ENCODE results near the gene CASP2. TPM values are rescaled to one million over a fixed set of nuclear protein-coding genes. Genes with fewer than 3 reads are reported as not detected.

Gene CASP2
- total RNA-seq, 1 experiment from 2014 or later = 65.3 TPM

DNA sequence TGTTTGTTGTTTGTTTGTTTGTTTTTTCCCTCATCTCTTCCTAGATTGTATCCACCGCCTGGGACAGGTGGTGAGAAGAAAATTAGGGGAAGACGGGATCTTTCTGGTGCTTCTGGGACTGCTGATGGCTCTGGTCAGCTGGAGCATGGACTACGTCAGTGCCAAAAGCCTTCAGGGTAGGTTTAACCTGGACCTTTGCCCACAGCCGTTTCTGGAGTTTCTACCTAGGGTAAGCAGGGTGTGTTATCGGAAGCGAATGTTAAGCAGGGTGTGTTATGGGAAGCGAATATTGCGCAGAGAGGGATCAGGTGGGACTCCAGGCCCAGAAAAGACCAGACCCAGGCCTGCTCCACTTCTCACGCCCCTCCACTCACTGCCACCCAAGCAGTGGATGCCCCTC is 32.5 kb downstream of the CASP2 start:
- Histone ChIP-seq H2BK15ac (ENCODE audit: low read depth, low read length) (no peak overlapping the region), H2BK5ac (ENCODE audit: insufficient read length, low read length) (no peak overlapping the region), H3K4ac (ENCODE audit: low read depth, low read length) (no peak overlapping the region), H3K9me3 (ENCODE audit: control insufficient read depth, low read depth, low read length) (no peaks in the 10 kb centered on the region), H3T11ph (ENCODE audit: low read length) (no peak overlapping the region), H3K27ac (ENCODE audit: insufficient read length, low read depth, low read length) (no peak overlapping the region), H4K20me1 (ENCODE audit: control insufficient read depth, insufficient read depth, insufficient read length) (no peaks in the 10 kb centered on the region), H4K8ac (replicated peaks; ENCODE audit: insufficient read length, low read depth, low read length) (no peak overlapping the region), H2BK120ac (ENCODE audit: low read depth, low read length, poor library complexity, severe bottlenecking) (no peak overlapping the region), H3K27me3 (ENCODE audit: insufficient read depth, low read length) (no peaks in the 10 kb centered on the region), H2BK20ac (ENCODE audit: low read depth, low read length, poor library complexity, severe bottlenecking) (no peak overlapping the region), H3K9ac (ENCODE audit: extremely low read depth, insufficient read length, low read length) (no peak overlapping the region), H3K56ac (ENCODE audit: insufficient read length, low read depth, low read length) (no peak overlapping the region), H3K79me2 (ENCODE audit: insufficient read depth, low read length) (no peaks in the 10 kb centered on the region), H3K23me2 (ENCODE audit: insufficient read length, low read depth, low read length, poor library complexity, severe bottlenecking) (no peaks in the 10 kb centered on the region), H3K18ac (ENCODE audit: insufficient read length, low read depth, low read length) (no peak overlapping the region), H2AFZ (ENCODE audit: low read length) (no peak overlapping the region), H4K5ac (ENCODE audit: insufficient read length, low read depth, low read length) (no peak overlapping the region), H3K4me1 (ENCODE audit: insufficient read depth, low read length) (no peaks in the 10 kb centered on the region), H2AK5ac (ENCODE audit: insufficient read length, low read length) (no peak overlapping the region), H3K14ac (ENCODE audit: insufficient read depth, low read length) (no peak overlapping the region), H3K4me2 (ENCODE audit: insufficient read depth, insufficient read length, low read length) (no peak overlapping the region), H2BK12ac (ENCODE audit: insufficient read length, low read depth, low read length) (no peak overlapping the region), H3K23ac (ENCODE audit: insufficient read length, low read depth, low read length) (no peak overlapping the region), H4K91ac (ENCODE audit: insufficient read length, low read depth, low read length) (no peak overlapping the region), H3K79me1 (ENCODE audit: insufficient read depth, low read depth, low read length, poor library complexity, severe bottlenecking) (no peaks in the 10 kb centered on the region)
- peaks cover 16 to 33% of the 10 kb centered on the region in 2 experiments for H3K4me1 Mint-ChIP-seq
- TF ChIP-seq, protein P1, sequence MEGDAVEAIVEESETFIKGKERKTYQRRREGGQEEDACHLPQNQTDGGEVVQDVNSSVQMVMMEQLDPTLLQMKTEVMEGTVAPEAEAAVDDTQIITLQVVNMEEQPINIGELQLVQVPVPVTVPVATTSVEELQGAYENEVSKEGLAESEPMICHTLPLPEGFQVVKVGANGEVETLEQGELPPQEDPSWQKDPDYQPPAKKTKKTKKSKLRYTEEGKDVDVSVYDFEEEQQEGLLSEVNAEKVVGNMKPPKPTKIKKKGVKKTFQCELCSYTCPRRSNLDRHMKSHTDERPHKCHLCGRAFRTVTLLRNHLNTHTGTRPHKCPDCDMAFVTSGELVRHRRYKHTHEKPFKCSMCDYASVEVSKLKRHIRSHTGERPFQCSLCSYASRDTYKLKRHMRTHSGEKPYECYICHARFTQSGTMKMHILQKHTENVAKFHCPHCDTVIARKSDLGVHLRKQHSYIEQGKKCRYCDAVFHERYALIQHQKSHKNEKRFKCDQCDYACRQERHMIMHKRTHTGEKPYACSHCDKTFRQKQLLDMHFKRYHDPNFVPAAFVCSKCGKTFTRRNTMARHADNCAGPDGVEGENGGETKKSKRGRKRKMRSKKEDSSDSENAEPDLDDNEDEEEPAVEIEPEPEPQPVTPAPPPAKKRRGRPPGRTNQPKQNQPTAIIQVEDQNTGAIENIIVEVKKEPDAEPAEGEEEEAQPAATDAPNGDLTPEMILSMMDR (conservative IDR thresholded peaks at IDR 0.05) = no peak
- H3K27ac Mint-ChIP-seq = peak overlapping the region in 1 of 3 experiments; percentile 61; a peak in 1 of 7 replicates
- DNase-seq = no peak
- no peaks in the 10 kb centered on the region; a peak in 1 of 5 replicates for H3K9me3 Mint-ChIP-seq
- peaks cover 4% of the 10 kb centered on the region for H3K27me3 Mint-ChIP-seq (ENCODE audit: low read depth)
- no peaks in the 10 kb centered on the region; a peak in 1 of 7 replicates for H3K36me3 Mint-ChIP-seq (ENCODE audit: insufficient read depth in 1 of 3, low read depth in 3 of 3)
- no CpG with 5 or more reads among the region's 9 CpGs for WGBS (ENCODE audit: extremely low coverage, insufficient read length, low lambda C conversion rate)
- H3K4me3 Mint-ChIP-seq = no peak overlapping the region
